HUES64 (cell line): ENCODE data around the gene CTNNA3.

Source experiments
- H3K27ac ChIP-seq: 2 replicates; pipeline ENCODE4 v1.7.0; 2013; ENCODE audit warnings: low read depth, low read length, inconsistent platforms
- H3K27me3 ChIP-seq: 2 replicates; pipeline ENCODE4 v1.6.1; 2013; ENCODE audit warnings: mild to moderate bottlenecking, low read length; ENCODE audit not compliant: insufficient read depth
- H3K36me3 ChIP-seq: 2 replicates; pipeline ENCODE4 v1.6.1; 2013; ENCODE audit warnings: mild to moderate bottlenecking, low read length; ENCODE audit not compliant: insufficient read depth
- H3K4me1 ChIP-seq: 2 replicates; pipeline ENCODE4 v1.6.1; 2013; ENCODE audit warnings: mild to moderate bottlenecking, low read length, moderate library complexity; ENCODE audit not compliant: insufficient read depth
- H3K4me3 ChIP-seq: 2 replicates; pipeline ENCODE4 v1.5.1; 2013; ENCODE audit warnings: mild to moderate bottlenecking, low read length, moderate library complexity
- H3K9ac ChIP-seq: 2 replicates; pipeline ENCODE4 v1.6.1; 2013; ENCODE audit warnings: mild to moderate bottlenecking, low read depth, low read length
- H3K9me3 ChIP-seq: 2 replicates; pipeline ENCODE4 v1.6.1; 2013; ENCODE audit warnings: low read depth, low read length; ENCODE audit not compliant: insufficient read depth
- WGBS: fragments of 150-250, 120-280 bp; methylation state at CpG from one replicate; pipeline ENCODE4 v1.1.7; 2013; ENCODE audit warnings: missing lambda C conversion rate; 5-methylcytosine and 5-hydroxymethylcytosine counted together

The CTNNA3 gene

DNA sequence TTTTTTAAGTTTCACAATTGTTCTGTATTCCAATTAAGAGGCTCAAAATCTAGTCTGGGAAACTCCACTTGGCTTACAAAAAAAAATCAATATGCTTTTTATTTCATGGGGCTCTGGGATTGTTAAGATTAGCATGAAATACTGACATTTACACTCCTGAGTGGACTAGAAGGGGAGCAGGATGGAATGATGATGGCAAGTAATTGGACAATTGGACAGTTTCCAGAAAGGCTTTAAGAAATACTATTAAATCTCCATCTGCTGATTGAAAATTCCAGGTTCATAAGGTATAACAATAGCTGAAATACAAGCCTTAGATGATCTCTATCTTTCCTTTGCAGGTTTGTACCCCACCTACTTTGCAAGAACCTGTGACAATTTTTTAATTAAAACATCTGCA is 585.7 kb downstream of the CTNNA3 start:
- Histone ChIP-seq H3K4me1 (no peaks in the 10 kb centered on the region), H3K27ac (no peak overlapping the region), H3K9ac (no peak overlapping the region), H3K36me3 (no peaks in the 10 kb centered on the region), H3K4me3 (no peak overlapping the region), H3K9me3 (no peaks in the 10 kb centered on the region), H3K27me3 (no peaks in the 10 kb centered on the region)

DNA sequence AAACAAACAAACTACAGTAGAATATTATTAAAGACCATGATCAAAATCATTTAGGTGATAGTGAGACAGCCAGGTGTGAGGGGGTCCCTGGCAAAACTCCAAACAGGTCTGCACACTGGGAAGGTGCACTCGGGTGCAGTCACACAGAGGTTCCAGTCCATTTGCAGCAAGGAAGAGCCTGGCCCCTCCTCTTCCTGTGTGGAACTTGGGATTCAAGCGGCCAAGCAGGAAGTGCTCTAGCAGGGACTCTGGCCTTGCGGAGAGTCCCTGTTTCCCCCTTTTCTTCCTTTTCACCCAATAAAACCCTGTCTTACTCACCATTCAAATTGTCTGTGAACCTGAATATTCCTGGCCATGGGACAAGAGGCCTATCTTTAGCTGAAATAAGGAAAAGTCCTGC is 588.3 kb downstream of the CTNNA3 start:
- Histone ChIP-seq H3K36me3 (no peaks in the 10 kb centered on the region), H3K4me3 (no peak overlapping the region), H3K27ac (no peak overlapping the region), H3K9ac (no peak overlapping the region), H3K9me3 (no peaks in the 10 kb centered on the region), H3K27me3 (no peaks in the 10 kb centered on the region), H3K4me1 (no peaks in the 10 kb centered on the region)
- WGBS = 92% methylated on average over 3 of the region's 3 CpGs

DNA sequence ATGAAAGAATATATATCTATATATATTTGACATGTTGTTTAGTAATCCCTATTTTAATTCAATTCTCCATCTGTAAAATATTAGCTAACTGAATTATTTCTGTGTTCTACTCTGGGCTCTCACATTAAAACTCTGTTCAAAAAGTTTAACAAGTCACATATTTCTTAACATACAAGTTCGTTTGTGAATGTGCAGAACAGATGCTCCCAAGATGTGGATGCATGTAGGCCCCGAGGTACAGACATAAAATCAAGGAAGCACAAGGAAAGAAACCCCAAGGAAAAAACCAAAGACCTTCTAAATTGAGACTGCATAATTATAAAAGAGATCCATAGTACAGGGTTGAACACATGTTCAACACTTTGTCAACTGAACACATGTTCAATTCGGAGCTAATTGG is 595.0 kb downstream of the CTNNA3 start:
- H3K27me3 ChIP-seq = no peaks in the 10 kb centered on the region
- H3K9ac ChIP-seq = no peak overlapping the region
- H3K9me3 ChIP-seq = no peaks in the 10 kb centered on the region
- no peak overlapping the region for H3K27ac ChIP-seq
- peaks cover 15% of the 10 kb centered on the region for H3K4me1 ChIP-seq
- WGBS = 91% methylated on average over 2 of the region's 3 CpGs
- no peak overlapping the region for H3K4me3 ChIP-seq
- H3K36me3 ChIP-seq = no peaks in the 10 kb centered on the region

DNA sequence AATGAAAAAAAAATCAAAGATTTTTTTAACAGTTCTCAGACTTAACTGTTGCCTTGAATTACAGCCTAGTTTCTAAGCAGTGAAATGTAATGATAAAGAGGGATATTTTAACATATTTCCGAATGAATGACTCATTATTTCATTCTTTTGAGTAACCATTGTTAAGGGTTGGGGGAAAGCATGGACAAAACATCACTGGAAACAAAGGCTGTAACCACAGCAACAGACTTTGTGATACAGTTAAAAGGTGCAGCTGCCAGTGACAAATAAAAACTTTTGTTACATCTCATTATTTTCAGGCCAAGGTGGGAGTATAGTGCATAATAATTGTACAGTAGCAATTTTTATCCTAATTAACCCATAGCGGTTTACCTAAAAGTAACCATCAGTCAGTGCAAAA is 597.5 kb downstream of the CTNNA3 start:
- peak overlapping the region; percentile 0 for H3K27ac ChIP-seq
- no peaks in the 10 kb centered on the region for H3K27me3 ChIP-seq
- 75% methylated on average over 2 of the region's 2 CpGs for WGBS
- H3K4me3 ChIP-seq = no peak overlapping the region
- peak overlapping the region; percentile 26; the same call in 1 of the 2 replicates for H3K9ac ChIP-seq
- no peaks in the 10 kb centered on the region for H3K9me3 ChIP-seq
- peaks cover 15% of the 10 kb centered on the region for H3K4me1 ChIP-seq
- no peaks in the 10 kb centered on the region for H3K36me3 ChIP-seq

DNA sequence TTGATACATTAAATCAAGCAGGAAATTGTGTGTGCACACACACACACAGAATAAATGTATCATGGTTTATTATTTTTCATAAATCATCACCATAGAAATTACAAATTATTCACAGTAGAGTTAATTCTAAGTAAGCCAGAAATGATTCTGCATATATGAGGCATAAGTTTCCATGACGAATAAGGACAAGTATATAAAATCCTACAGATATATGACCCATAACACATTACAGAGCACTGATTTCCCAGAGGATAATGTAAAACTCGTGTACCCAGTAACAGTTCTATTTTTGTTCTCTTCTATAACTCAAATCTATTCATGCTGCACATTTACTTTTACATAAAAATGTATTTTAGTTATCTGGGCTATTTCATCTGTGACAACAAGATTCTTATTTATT is 600.5 kb downstream of the CTNNA3 start:
- WGBS = 96% methylated on average over 2 of the region's 2 CpGs
- Histone ChIP-seq H3K27me3 (no peaks in the 10 kb centered on the region), H3K4me3 (no peak overlapping the region), H3K9me3 (no peaks in the 10 kb centered on the region), H3K27ac (no peak overlapping the region), H3K9ac (no peak overlapping the region), H3K36me3 (no peaks in the 10 kb centered on the region), H3K4me1 (peaks cover 15% of the 10 kb centered on the region)

DNA sequence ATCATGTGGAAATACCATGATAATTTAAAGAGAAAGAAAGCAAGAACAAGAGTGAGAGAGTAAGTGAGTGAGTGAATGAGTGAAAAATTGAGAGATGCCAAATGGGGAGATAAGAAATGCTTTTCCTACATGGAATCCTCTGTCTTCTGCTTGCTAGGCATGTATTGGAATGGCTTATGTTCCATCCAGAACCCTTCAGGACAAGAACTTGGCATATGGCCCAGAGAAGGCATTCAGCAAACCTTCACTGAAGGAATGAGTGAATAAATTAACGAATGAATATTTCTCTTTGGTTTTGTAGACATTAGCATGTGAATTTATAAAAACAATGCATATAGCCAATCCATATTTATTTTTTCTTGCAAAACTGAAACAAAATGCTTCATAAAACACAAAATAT is 608.0 kb downstream of the CTNNA3 start:
- H3K27me3 ChIP-seq = no peaks in the 10 kb centered on the region
- no CpG with 5 or more reads among the region's 1 CpG for WGBS
- H3K4me3 ChIP-seq = no peak overlapping the region
- no peaks in the 10 kb centered on the region for H3K4me1 ChIP-seq
- no peaks in the 10 kb centered on the region for H3K36me3 ChIP-seq
- H3K9ac ChIP-seq = no peak overlapping the region
- no peaks in the 10 kb centered on the region for H3K9me3 ChIP-seq
- no peak overlapping the region for H3K27ac ChIP-seq

DNA sequence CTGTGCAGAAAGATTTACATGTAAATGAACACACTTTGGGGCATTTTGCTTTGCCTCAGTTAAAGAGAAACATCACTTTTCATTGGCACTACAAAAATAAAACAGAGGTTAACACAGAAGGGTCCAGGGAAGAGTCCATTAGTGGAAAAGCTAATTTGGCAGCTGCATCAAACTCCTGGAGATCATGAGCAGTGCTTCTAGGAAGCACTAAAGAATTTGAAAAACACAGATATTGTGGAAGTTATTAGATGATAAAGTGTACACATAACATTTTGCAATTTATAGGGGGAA is 608.9 kb downstream of the CTNNA3 start:
- Histone ChIP-seq H3K4me1 (no peaks in the 10 kb centered on the region), H3K36me3 (no peaks in the 10 kb centered on the region), H3K4me3 (no peak overlapping the region), H3K9ac (no peak overlapping the region), H3K27ac (no peak overlapping the region), H3K9me3 (no peaks in the 10 kb centered on the region), H3K27me3 (no peaks in the 10 kb centered on the region)

DNA sequence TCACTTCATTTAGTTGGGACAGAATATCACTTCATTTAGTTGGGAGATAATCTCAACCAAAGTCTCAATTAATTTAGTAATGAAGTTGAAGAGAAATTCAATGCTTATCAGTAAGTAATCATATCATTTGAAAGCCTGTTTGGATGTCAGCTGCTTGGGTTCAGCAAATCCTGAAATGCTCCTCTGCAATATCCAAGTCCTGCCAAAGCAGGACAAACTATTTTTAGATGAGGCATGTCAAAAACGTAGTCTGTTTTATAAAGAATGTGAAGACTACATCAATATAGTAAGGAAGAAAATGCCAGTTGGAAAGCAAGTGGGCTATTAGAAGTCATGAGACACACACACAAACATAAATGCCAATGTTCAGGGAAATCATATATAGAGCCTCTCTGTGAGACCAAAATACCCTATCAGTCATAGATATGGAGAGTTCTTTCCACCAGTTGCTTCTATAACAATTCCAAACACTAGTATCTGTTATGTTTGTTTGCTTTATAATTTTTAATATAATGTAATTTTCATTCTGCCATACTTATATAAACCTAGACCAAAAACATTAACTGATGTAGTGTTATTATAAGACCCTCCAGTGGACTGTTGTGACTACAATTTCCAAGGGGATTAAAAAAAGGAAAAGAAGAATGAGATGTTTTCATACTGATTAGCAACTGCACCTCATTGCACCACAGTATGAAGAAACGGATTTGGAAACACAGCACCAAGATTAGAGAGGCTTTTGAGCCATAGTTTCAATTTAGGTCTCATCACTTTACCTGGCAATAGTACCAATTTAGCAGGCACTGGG is 609.5 kb downstream of the CTNNA3 start:
- Histone ChIP-seq H3K27me3 (no peaks in the 10 kb centered on the region), H3K9ac (no peak overlapping the region), H3K9me3 (no peaks in the 10 kb centered on the region), H3K4me3 (no peak overlapping the region), H3K27ac (no peak overlapping the region), H3K36me3 (no peaks in the 10 kb centered on the region), H3K4me1 (no peaks in the 10 kb centered on the region)
- WGBS = 98% methylated on average over 2 of the region's 2 CpGs

DNA sequence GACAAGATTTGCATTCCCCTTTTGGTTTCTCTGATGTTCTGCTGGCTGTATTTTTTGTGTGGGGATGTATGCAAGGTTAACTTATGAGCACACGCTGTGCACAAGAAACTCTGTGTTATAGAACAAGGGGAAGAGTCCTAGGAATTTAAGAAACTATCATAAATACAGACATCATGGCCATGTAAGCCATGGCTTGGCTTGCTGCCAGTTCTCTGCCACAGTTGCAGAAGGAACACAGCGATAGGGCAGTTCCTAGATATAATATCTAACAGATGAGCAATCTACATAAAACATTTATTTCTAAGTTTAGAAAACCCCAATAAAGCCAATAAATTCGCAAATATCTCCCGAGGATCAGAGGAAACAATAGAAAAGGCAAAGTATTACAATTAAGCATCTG is 616.9 kb downstream of the CTNNA3 start:
- Histone ChIP-seq H3K9me3 (no peaks in the 10 kb centered on the region), H3K36me3 (no peaks in the 10 kb centered on the region), H3K27ac (no peak overlapping the region), H3K4me3 (no peak overlapping the region), H3K4me1 (no peaks in the 10 kb centered on the region), H3K27me3 (no peaks in the 10 kb centered on the region), H3K9ac (no peak overlapping the region)
- WGBS = 81% methylated on average over 2 of the region's 4 CpGs

DNA sequence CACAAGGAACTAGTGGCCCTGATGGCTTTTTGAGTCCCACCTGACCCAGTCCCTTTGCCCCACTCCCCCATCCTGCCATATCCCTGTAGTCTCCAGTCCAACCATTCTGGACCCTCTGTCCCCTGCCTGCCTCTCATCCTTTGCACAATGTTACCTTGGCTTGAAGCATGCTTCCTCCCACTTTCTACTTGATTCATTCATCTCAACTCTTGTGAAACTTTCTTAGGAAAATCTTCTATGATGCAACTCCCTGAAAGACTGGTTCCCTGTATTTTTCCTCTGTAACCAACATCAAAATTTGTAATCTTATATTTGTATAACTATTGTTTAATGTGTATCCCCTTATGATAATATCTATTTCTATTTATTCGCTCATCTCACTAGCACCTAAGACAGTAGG is 618.6 kb downstream of the CTNNA3 start:
- H3K9ac ChIP-seq = no peak overlapping the region
- no peaks in the 10 kb centered on the region for H3K27me3 ChIP-seq
- H3K4me3 ChIP-seq = no peak overlapping the region
- WGBS = no CpG with 5 or more reads among the region's 1 CpG
- H3K36me3 ChIP-seq = no peaks in the 10 kb centered on the region
- H3K4me1 ChIP-seq = no peaks in the 10 kb centered on the region
- H3K9me3 ChIP-seq = no peaks in the 10 kb centered on the region
- no peak overlapping the region for H3K27ac ChIP-seq

DNA sequence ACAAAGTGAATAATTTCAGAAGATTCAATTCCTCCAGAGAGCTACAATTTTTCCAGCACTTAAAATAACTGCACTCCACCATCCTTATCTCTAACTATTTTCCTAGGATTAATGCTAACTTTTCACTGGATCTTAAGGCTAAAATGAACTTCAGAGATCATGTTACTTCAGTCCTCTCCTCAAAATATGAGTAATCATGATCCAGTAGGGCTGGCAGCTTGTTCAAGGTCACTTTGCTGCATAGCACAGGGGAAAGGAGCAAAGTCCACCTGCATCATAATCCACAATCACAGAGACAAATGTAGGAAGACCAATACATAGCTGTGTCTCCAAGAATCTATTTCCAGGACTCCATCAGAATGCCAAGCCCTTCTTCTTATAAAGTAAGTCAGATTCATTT is 619.9 kb downstream of the CTNNA3 start:
- Histone ChIP-seq H3K4me3 (no peak overlapping the region), H3K9ac (no peak overlapping the region), H3K4me1 (no peaks in the 10 kb centered on the region), H3K27me3 (no peaks in the 10 kb centered on the region), H3K9me3 (no peaks in the 10 kb centered on the region), H3K36me3 (no peaks in the 10 kb centered on the region), H3K27ac (no peak overlapping the region)

DNA sequence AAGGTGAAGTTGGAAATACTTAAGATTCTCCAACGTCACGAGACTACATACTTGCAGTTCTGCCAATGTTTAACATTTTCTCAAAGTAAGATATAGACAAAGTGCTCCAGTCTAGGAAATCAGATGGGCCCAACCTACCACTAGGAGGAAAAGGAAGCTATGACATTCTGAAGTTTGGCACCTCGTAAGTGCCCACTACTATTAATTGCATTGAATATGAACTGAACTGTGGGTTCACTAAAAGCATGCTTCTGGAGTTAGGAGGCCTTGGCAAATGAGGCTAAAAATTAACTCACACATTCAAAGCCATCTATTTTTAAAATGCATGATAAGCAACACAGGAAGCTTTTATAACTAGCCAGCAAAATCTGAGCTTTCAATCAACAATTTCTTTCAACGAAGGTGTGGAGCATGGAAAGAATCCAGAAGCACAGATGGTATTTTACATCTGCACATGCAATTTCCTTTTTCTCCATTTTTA is 620.5 kb downstream of the CTNNA3 start:
- Histone ChIP-seq H3K9ac (no peak overlapping the region), H3K4me3 (no peak overlapping the region), H3K4me1 (no peaks in the 10 kb centered on the region), H3K27me3 (no peaks in the 10 kb centered on the region), H3K9me3 (no peaks in the 10 kb centered on the region), H3K27ac (no peak overlapping the region), H3K36me3 (no peaks in the 10 kb centered on the region)
- WGBS = 99% methylated on average over 4 of the region's 4 CpGs
